MM.1S (cell line): Measurements from ENCODE around the gene ANGPT4.

Experiments used
- DNase-seq: peaks from one replicate; pipeline ENCODE4 v3.0.0-alpha.2; 2015
- H2AFZ ChIP-seq: fragments of 300-600 bp; sonication (generic); 2 replicates; pipeline ENCODE4 v1.6.0; 2016; ENCODE audit warnings: antibody characterized with exemption, low read length
- H3F3A ChIP-seq: fragments of 300-600 bp; sonication (generic); 2 replicates; pipeline ENCODE4 v1.6.1; 2016; ENCODE audit warnings: mild to moderate bottlenecking, antibody characterized with exemption, low read length, moderate library complexity, mixed read lengths; ENCODE audit not compliant: insufficient read depth
- H3K27ac ChIP-seq: fragments of 300-600 bp; sonication (generic); 2 replicates; pipeline ENCODE4 v1.5.1; 2016; ENCODE audit warnings: mild to moderate bottlenecking, low read length
- H3K27me3 ChIP-seq: fragments of 300-600 bp; sonication (generic); replicated peaks from 2 replicates; pipeline ENCODE4 v1.6.0; 2016; ENCODE audit warnings: low read length; ENCODE audit not compliant: insufficient read depth
- H3K36me3 ChIP-seq: fragments of 300-600 bp; sonication (generic); replicated peaks from 2 replicates; pipeline ENCODE4 v1.6.1; 2016; ENCODE audit warnings: mild to moderate bottlenecking, low read length, mixed read lengths; ENCODE audit not compliant: insufficient read depth
- H3K4me1 ChIP-seq: fragments of 300-600 bp; sonication (generic); 2 replicates; pipeline ENCODE4 v1.6.1; 2016; ENCODE audit warnings: low read length, mixed read lengths
- H3K4me2 ChIP-seq: fragments of 300-600 bp; sonication (generic); 2 replicates; pipeline ENCODE4 v1.6.0; 2016; ENCODE audit warnings: low read depth, low read length
- H3K4me3 ChIP-seq: fragments of 300-600 bp; sonication (generic); 2 replicates; pipeline ENCODE4 v1.5.1; 2016; ENCODE audit warnings: low read length, mixed read lengths
- H3K79me2 ChIP-seq: fragments of 300-600 bp; sonication (generic); 2 replicates; pipeline ENCODE4 v1.6.1; 2016; ENCODE audit warnings: mixed run types, low read length, mixed read lengths
- H3K9ac ChIP-seq: fragments of 300-600 bp; sonication (generic); 2 replicates; pipeline ENCODE4 v1.6.1; 2016; ENCODE audit warnings: low read length, mixed read lengths
- H3K9me2 ChIP-seq: fragments of 300-600 bp; sonication (generic); replicated peaks from 2 replicates; pipeline ENCODE4 v1.6.1; 2016; ENCODE audit warnings: mild to moderate bottlenecking, low read length, mixed read lengths; ENCODE audit not compliant: insufficient read depth
- H3K9me3 ChIP-seq: fragments of 300-600 bp; sonication (generic); replicated peaks from 2 replicates; pipeline ENCODE4 v1.6.1; 2016; ENCODE audit warnings: mild to moderate bottlenecking, low read length, mixed read lengths; ENCODE audit not compliant: insufficient read depth
- H4K20me1 ChIP-seq: fragments of 300-600 bp; sonication (generic); 2 replicates; pipeline ENCODE4 v1.6.1; 2016; ENCODE audit warnings: mild to moderate bottlenecking, low read length, moderate library complexity, mixed read lengths; ENCODE audit not compliant: insufficient read depth
- CTCF ChIP-seq: fragments of 300-600 bp; sonication (generic); IDR thresholded peaks from 2 replicates; pipeline ENCODE4 v1.5.1; 2016; ENCODE audit warnings: antibody characterized with exemption, low read length, mixed read lengths
- EZH2 ChIP-seq: fragments of 300-600 bp; sonication (generic); optimal IDR thresholded peaks from 2 replicates; pipeline ENCODE3; 2017; ENCODE audit warnings: low read depth, mild to moderate bottlenecking, antibody characterized with exemption, low read length, mixed read lengths
- EZH2phosphoT487 ChIP-seq: fragments of 300-600 bp; sonication (generic); IDR thresholded peaks from 2 replicates; pipeline ENCODE4 v1.6.1; 2018; ENCODE audit warnings: antibody characterized with exemption, low read length

Gene ANGPT4

GRCh38 chr20:889932-890463, 26.1 kb downstream of the ANGPT4 start:
- TF ChIP-seq EZH2 (no peak), EZH2phosphoT487 (no peak), CTCF (no peak)
- no peaks in the 10 kb centered on the region for H4K20me1 ChIP-seq
- DNase-seq: no peak
- H3K9me2 ChIP-seq: no peaks in the 10 kb centered on the region
- no peak overlapping the region for H3K27ac ChIP-seq
- H3K36me3 ChIP-seq: no peaks in the 10 kb centered on the region
- H3K4me3 ChIP-seq: no peak overlapping the region
- no peaks in the 10 kb centered on the region for H3K9me3 ChIP-seq
- no peak overlapping the region for H2AFZ ChIP-seq
- H3K79me2 ChIP-seq: no peaks in the 10 kb centered on the region
- H3K4me1 ChIP-seq: no peaks in the 10 kb centered on the region
- no peak overlapping the region for H3K9ac ChIP-seq
- H3K27me3 ChIP-seq: no peaks in the 10 kb centered on the region
- no peak overlapping the region for H3K4me2 ChIP-seq
- no peaks in the 10 kb centered on the region for H3F3A ChIP-seq

- H3K4me1 ChIP-seq: no peaks in the 10 kb centered on the region
- H2AFZ ChIP-seq: no peak overlapping the region
- H3K4me2 ChIP-seq: no peak overlapping the region
- TF ChIP-seq EZH2phosphoT487 (no peak), EZH2 (no peak), CTCF (no peak)
- H3K79me2 ChIP-seq: no peaks in the 10 kb centered on the region
- H3K9me3 ChIP-seq: no peaks in the 10 kb centered on the region
- no peak for DNase-seq
- no peaks in the 10 kb centered on the region for H3K27me3 ChIP-seq
- no peaks in the 10 kb centered on the region for H3K36me3 ChIP-seq
- no peaks in the 10 kb centered on the region for H3K9me2 ChIP-seq
- H4K20me1 ChIP-seq: no peaks in the 10 kb centered on the region
- H3K4me3 ChIP-seq: no peak overlapping the region
- H3F3A ChIP-seq: no peaks in the 10 kb centered on the region
- no peak overlapping the region for H3K27ac ChIP-seq
- no peak overlapping the region for H3K9ac ChIP-seq
Observed at GRCh38 chr20:889106-889505, 27.0 kb downstream of the ANGPT4 start.

- H3K36me3 ChIP-seq: no peaks in the 10 kb centered on the region
- H4K20me1 ChIP-seq: no peaks in the 10 kb centered on the region
- no peaks in the 10 kb centered on the region for H3K27me3 ChIP-seq
- H3K4me1 ChIP-seq: no peaks in the 10 kb centered on the region
- H3K27ac ChIP-seq: no peak overlapping the region
- no peak for TF ChIP-seq CTCF
- H3K9ac ChIP-seq: no peak overlapping the region
- H3K4me2 ChIP-seq: no peak overlapping the region
- no peak for DNase-seq
- H3K9me3 ChIP-seq: no peaks in the 10 kb centered on the region
- H2AFZ ChIP-seq: no peak overlapping the region
- H3K79me2 ChIP-seq: no peaks in the 10 kb centered on the region
- H3K9me2 ChIP-seq: no peaks in the 10 kb centered on the region
- H3K4me3 ChIP-seq: no peak overlapping the region
- no peaks in the 10 kb centered on the region for H3F3A ChIP-seq
Observed at GRCh38 chr20:888057-888456, 28.1 kb downstream of the ANGPT4 start.

- Histone ChIP-seq H3K27me3 (no peaks in the 10 kb centered on the region), H4K20me1 (no peaks in the 10 kb centered on the region), H3K4me1 (no peaks in the 10 kb centered on the region), H3K9me3 (no peaks in the 10 kb centered on the region), H2AFZ (no peak overlapping the region), H3K9me2 (no peaks in the 10 kb centered on the region), H3K4me2 (no peak overlapping the region), H3K9ac (no peak overlapping the region), H3K4me3 (no peak overlapping the region), H3K36me3 (no peaks in the 10 kb centered on the region), H3F3A (no peaks in the 10 kb centered on the region), H3K79me2 (no peaks in the 10 kb centered on the region), H3K27ac (no peak overlapping the region)
- TF ChIP-seq EZH2: no peak
- TF ChIP-seq EZH2phosphoT487: no peak
- no peak for TF ChIP-seq CTCF
- DNase-seq: no peak
Observed at GRCh38 chr20:887137-887536, 29.0 kb downstream of the ANGPT4 start.
